NK-92 (cell line): ENCODE results near the gene TRO.

ENCODE experiments used
- DNase-seq: peaks from one replicate; lab custom pipeline; 2025; ENCODE audit not compliant: unreplicated experiment; lab: John Stamatoyannopoulos, UW

The TRO gene

DNA sequence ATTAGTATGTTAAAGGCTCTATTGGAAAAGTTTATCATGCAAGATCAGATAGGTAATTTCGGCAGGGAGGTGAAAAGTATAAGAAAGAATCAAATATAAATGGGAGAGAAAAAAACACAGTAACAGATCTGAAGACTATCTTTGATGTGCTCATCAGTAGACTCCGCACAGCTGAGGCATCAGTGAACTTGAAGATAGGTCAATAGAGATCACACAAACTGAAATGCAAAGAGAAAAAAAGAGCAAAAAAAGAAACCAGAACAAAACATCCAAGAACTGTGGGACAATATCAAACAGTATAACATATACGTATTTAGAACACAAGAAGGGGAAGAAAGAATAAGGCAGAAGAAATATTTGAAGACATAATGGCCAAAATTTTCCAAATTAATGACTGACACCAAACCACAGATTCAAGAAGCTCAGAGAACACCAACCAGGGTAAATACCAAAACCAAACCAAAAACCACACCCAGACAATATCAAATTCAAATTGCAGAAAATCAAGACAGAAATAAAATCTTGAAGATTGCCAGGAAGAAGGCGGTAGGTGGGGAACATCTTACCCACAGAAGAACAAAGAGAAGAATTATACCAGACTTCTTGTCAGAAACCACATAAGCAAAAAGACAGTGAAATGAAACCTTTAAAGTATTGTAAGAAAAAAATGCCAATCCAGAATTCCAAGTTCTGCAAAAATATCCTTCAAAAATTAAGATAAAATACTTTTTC is 44.3 kb downstream of the TRO start:
- DNase-seq = no peak

DNA sequence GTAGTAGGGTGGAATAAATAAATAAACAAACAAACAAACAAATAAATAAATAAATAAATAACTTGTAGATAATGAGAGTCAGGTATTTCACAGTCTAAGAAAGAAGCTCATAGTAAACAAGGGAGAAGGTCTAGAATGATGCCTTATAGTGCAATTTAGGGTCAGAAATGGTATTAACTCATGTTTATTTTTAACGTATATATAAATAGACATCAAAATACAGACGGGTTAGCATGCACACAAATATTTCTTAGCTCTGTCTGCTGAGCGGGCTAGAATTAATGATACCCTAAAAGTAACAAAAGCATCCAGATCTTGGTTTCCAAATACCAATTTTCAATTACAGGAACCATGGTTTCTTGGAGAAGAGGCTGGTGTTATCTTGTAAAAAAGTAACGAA is 56.8 kb downstream of the TRO start:
- DNase-seq = no peak

DNA sequence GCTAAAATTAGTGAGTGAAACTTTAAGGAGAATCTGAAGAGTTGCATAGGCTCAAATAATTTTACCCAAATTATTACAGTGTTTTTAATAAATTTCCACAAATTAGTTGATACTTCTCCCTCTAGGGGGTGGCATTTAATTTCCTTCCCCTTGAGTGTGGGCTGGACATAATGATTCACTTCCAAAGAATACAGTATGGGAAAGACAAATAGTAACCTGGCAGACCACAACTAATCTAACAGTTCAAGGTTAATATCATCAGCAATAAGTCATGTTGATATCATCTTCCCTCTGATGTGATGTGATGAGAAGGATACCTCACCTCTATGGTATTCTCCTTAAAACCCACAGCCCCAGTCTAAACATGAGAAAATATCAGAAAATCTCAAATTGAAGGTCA is 57.8 kb downstream of the TRO start:
- DNase-seq = no peak

DNA sequence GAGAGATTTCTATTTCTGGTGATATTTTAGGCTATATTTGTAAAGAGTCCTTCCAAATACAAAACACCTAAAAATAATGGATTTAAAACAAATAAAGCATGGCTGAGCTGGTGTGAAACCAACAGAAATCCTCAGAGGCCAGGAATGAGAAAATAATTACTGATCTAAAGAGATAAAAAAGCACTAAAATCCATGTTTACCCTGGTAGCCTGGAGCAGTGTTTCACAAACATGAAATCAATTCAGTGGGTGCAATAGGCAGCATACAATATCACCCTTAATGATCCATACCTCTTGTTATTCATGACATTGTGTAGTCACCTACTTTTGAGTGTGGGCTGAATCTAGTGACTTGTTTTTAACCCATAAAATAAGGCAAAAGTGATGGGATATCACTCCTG is 58.8 kb downstream of the TRO start:
- no peak for DNase-seq

DNA sequence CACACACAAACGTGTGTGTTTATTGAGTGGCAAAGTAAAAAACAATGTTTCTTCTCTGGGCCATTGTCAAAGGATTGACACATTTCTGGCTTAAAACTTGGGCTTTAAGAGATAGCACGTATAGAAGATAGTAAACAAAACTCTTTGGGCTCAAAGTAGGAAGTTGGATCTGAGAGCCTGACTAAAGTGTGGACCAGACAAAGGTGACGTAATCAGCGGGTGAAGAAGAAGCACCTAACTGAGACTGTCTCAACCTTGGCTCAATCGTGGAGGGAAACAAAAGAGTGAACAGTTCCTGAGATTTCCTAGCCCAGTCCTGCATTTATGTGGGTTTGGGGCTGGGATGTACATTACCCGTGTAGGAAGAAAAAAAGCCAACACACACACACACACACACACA is 59.7 kb downstream of the TRO start:
- DNase-seq = no peak
